Activated CD4-positive, alpha-beta T cell treated with anti-CD3 and anti-CD28 coated beads for 48 hours (primary cell): ENCODE data around the gene GSG1.
A peak's percentile ranks its signal among the peaks of the same experiment; 100 is the strongest.
"Not testable (repeated sequence)": the region's sequence is repeated elsewhere in the genome, so short reads cannot be mapped to it uniquely, and the experiment has no call there.

ENCODE experiments used
- DNase-seq: peaks from one replicate; pipeline ENCODE4 v3.0.0-alpha.2; 2020

Gene GSG1

DNA sequence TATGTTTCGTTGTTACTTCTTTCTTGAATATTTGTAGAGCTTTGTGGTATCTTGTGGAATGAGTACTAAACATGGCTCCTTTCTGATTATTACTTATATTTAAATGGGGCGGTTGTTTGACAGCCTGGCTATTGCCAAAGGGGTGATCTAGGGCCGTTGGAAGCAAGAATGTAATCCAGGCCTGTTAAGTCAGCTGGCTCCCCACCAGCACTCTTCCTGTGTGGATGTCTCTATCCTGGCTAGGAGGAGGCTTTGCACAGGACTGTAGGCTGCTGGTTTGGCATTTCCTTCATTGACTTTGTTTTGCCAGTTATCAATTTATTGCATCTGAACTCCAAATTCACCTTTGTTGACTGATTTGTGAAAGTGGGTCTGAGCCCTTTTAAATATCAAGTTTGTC, 53.7 kb downstream of the GSG1 start:
- no peak for DNase-seq

- no peak for DNase-seq
Observed at GRCh38 chr12:13046964-13047363, 56.5 kb downstream of the GSG1 start.

GRCh38 chr12:13045816-13046215, 57.7 kb downstream of the GSG1 start:
- DNase-seq: no peak

GRCh38 chr12:13044906-13045299, 58.6 kb downstream of the GSG1 start:
- no peak for DNase-seq

DNA sequence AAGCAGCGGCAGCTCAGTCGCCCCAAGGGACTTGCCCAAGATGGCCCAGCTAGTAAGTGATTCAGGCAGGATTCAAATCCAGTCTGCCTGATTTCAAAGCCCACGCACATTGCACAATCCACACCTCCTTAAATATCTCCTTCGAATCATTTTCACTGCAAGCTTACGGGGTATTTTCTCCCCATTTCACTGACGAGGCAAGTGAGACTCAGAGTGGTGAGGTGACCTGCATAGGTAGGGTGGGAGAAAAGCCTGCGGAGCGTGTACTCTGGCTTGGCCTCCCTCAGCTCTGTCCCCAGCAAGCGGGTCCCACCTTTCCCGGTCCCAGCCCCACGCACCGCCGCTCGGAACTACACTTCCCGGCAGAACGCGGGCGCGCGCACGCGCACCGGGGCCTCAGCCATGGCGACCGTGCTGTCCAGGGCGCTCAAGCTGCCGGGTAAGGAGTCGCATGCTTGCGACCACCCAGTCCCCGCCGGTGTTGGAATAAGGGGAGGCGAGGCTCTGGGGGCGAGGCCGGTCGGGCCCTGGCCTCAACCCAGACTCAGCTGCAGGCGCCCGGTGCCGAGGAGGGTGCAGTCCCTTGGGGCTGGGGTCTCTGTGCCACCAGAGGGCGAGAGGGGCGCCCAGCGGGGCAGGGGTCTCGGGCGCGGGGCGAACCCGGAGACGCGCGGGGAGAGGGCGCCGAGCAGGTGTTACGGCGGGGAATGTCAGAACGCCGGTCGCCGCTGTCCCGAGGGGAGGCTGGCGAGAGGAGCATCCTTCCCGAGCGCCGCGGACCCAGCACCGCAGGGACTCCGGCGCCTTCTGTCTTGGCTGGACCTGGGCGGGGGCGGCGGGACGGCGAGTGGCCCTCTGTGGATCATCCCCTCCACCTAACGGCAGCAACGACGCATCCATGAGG, 59.2 kb downstream of the GSG1 start, which contains the start of gene FAM234B:
TSS of gene FAM234B (plus strand) at position 380 of the 904 bp plus-strand sequence. CDS start at position 403, 23 bp downstream.
- peak; percentile 83 for DNase-seq

GRCh38 chr12:13042666-13043230, 60.7 kb downstream of the GSG1 start:
- no peak for DNase-seq

- no peak for DNase-seq
Observed at GRCh38 chr12:13041224-13041623, 62.2 kb downstream of the GSG1 start.

- DNase-seq: no peak
Observed at GRCh38 chr12:13039328-13039956, 64.0 kb downstream of the GSG1 start.

DNA sequence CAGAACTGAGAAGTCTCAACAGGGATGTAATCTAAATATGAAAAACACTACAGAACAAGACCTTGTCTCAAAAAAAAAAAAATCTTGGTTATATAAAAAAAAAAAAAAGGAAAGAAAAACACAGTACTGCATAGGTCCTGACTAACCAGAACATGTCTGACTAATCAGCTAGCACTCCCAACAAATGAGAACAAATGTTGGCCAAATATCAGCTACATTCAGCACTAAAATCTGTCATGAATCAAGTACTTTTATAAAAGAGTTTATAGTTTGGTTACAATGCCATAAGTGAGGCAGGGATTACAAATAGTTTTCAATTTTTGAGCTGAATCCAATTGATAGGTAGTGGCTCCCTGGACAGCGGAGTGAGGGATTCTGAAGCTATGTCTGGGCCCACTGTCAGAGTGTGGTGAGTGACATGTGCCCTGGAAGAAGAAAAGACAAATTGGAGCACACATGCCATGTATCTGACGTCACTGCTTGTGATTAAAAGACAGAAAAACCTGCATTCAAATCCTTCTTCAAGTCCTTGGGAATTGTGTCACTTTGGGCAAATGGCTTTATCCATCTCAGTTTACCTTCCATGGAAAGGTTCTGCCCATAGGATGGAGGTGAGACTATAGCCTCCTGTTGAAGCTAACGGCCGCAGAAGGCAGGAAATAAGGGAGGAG, 64.8 kb downstream of the GSG1 start:
- DNase-seq: no peak

- DNase-seq: no peak
Observed at GRCh38 chr12:13036881-13037280, 66.6 kb downstream of the GSG1 start.

DNA sequence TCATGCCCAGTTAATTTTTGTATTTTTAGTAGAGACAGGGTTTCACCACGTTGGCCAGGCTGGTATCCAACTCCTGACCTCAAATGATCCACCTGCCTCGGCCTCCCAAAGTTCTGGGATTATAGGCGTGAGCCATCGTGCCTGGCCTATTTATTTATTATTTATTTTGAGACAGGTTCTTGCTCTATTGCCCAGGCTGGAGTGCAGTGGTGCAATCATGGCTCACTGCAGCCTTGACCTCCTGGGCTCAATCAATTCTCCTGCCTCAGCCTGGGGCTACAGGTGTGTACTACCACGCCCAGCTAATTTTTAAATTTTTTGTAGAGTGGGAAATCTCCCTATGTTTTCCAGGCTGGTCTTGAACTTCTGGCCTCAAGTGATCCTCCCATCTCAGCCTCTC, 68.1 kb downstream of the GSG1 start:
- DNase-seq: not testable (repeated sequence)
